ENCODE results near the gene GARIN5B.
"Not testable (repeated sequence)": the region's sequence is repeated elsewhere in the genome, so short reads cannot be mapped to it uniquely, and the experiment has no call there.

GARIN5B gene

DNA sequence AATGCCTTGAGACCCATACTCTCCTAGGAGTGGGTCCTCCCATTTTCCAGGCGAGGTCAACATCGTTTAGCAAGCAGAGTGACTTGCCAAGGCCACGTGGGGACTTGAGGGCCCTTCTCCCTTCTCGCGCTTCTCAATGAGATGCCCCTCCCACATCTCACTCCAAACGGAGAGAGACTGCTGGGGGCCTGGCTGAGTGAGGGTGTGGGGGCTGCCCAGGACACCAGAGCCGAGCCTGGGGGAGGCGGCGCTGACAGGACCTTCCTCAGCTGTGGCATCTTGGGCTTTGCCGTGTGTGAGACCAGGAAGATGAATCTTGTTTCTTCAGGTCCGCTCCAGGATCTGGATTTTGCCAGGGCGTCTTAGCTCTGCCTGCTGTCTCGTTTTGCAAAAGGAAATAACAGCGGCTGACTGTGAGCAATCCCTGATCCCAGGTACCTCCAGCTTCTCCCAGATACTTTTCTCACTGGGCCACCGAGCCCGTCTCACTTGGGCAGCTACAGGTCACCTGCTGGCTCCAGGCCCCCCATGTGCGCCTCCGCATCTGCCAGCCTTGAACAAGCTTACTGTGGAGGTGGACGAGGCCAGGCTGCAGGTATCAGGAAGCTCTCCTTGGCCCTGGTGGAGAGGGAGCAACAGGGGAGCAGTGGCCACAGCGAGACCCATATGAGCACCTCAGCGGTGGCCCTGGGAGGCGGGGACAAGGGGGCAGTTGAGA lies 14.6 kb downstream of the GARIN5B start:
- no peak for DNase-seq (ENCODE audit: low spot score)

GRCh38 chr19:55347442-55348009 lies 15.5 kb downstream of the GARIN5B start:
- DNase-seq (ENCODE audit: low spot score): no peak

DNA sequence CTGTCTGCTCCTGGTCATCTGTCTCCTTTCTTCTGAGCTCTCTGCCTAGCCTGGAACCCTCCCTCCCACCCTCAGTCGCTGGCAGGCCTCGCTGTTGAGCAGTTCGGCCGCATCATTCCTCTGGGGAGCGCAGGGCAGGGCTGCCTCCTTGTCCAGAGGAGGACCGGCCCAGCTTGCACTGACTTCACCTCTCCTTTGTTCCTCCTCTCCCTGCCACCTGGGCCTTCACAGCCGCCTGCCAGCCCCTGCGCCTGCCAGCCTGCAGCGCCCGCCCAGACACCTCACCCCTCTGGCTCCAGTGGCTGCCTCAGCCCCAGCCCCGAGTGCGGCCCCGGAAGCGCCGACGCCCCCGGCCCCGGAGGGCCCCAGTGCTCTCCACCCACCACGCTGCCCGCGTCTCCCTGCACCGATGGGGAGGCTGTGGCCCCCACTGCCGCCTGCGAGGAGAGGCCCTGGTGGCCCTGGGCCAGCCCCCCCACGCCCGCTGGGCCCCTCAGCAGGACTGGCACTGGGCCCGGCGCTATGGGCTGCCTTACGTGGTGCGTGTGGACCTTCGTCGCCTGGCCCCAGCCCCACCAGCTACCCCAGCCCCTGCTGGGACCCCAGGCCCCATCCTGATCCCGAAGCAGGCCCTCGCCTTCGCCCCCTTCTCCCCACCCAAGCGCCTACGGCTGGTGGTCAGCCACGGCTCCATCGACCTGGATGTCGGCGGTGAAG lies 16.2 kb downstream of the GARIN5B start:
- DNase-seq (ENCODE audit: low spot score): no peak

GRCh38 chr19:55345818-55346724 lies 17.0 kb downstream of the GARIN5B start:
- no peak for DNase-seq (ENCODE audit: low spot score)

DNA sequence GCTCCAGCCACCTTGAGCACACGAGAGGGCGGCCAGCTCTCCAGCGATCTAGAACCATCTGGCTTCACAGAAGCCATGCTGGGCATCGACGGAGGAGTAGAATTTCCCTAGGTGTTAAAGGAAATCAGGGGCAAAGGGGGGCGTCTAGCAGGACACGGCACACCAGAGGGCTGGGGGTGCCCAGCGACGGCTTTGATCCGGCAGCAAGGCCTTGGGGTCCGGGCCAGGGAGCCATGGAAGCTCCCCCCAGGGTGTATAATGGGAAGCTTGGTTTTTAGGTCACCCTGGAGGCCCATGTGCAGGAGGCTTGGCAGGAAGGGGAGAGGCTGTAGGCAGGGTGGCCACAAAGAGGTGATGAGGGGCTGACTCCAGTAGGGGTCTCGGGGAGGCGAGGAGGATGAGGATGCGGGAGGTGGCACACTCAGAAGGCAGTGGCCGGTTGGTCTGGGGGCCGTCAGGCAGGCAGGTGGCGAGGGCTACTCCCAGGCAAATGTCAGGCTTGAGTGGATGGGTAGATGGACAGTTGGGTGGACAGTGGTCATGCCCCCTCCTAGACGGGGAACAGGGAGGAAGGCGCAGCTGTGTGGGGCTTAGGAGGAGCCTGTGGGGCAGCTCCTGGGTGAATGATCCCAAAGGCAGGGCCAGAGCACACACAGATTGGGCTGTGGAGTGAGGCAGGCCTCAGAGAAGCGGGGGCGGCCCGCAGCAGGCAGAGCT lies 17.8 kb downstream of the GARIN5B start:
- DNase-seq (ENCODE audit: low spot score): no peak

GRCh38 chr19:55344444-55344843 lies 18.6 kb downstream of the GARIN5B start:
- no peak for DNase-seq (ENCODE audit: low spot score)

DNA sequence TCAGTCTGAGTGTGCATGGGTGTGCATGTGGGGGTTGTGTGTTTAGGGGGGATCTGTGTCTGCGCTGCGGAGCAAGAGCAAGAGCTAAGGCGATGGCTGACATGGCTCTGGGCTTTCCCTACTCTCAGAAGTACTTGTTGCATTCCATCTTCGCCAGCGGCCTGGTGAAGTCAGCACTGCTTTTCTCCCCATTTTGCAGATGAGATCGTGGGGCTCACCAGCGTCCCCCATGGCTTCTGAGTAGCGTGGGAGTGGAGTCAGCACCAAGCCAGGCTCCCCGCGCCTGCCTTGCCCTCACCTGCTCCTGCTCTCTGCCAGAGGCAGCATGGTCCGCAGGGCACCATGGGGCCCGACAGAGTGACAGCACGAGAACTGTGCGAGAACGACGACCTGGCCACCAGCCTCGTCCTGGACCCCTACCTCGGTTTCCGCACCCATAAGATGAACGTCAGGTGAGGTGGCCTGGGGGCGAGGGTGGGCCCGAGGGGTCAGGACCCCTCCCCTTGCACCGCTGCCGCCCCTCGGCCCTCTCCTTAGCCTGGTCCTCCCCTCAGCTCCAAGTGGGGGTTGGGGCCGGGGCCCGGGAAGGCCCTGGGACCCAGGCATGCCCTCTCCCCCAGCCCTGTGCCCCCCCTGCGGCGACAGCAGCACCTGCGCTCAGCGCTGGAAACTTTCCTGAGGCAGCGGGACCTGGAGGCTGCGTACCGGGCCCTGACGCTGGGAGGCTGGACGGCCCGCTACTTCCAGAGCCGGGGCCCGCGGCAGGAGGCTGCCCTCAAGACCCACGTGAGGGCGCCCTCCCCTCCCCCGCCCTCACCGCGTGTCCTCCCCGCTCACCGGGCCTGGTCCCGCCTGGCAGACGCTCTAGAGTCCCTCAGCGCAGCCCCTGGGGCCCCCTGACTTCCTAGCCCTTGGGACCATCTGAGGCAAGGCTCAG lies 21.2 kb downstream of the GARIN5B start:
- DNase-seq (ENCODE audit: low spot score): no peak

- no peak for DNase-seq (ENCODE audit: low spot score)
Measured at GRCh38 chr19:55341171-55341588, 21.9 kb downstream of the GARIN5B start.

GRCh38 chr19:55340784-55341147 lies 22.3 kb downstream of the GARIN5B start:
- no peak for DNase-seq (ENCODE audit: low spot score)

DNA sequence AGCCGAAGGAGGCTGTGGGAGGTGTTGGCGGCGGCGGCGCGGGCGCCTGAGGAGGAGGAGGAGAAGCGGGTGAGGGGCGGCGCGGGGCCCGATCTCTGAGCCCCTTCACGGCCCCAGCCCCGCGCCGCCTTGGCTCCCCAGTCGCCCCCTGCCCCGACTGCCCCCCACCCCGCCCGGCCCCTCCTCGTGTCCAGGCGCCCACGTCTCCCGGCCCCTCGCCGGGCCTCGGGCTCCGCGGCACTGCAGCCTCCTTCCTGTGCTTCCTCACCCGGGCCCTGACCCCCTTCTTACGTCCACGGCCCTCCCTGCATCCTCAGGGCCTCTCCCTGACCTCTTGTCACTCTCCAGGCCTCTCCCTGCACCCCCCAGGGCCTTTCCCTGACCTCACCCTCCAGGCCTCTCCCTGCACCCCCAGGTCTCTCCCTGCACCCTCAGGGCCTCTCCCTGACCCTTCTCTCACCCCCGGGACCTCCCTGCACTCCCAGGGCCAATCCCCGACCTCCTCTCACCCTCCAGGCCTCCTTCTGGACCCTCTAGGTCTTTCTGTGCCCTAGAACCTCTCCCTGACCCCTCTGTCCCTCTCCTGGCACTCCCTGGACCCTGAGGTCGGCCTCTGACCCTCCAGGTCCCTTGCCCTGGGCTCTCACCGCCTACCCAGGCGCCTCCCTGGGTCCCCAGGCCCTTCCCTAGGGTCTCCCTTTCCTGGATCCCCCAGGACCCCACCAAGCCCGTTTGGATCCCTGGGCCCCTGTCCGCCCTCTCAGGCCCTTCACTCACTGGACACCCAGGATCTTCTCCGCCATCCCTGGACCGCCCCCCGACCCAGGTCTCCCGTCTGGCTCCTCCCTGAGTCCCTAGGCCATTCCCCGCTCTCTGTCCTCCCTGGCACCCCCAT lies 22.9 kb downstream of the GARIN5B start:
- DNase-seq (ENCODE audit: low spot score): no peak

GRCh38 chr19:55339105-55339888 lies 23.8 kb downstream of the GARIN5B start, which contains the start of gene KMT5C:
TSS of gene KMT5C (plus strand) at chr19:55339876. CDS start at chr19:55341937, 2,061 bp downstream.
- DNase-seq (ENCODE audit: low spot score): peak; percentile 100

GRCh38 chr19:55336101-55336500 lies 27.0 kb downstream of the GARIN5B start:
- DNase-seq (ENCODE audit: low spot score): no peak

DNA sequence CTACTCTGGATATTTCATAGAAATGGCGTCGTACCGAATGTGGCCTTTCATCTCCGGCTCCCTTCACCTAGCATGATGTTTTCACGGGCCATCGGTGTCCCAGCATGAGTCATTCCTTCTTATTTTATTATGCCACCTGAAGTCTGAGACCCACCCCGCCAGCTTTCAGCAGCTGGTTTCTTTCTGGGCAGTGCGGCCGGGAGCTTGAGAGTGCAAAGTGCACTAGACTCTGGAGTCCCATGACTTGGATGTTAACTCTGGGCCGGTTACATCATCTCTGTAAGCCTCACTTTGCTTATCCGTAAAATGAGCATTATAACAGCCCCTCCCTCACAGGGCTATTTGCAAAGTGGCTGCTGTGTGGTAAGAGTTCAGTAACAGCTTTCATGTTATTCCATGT lies 29.2 kb downstream of the GARIN5B start:
- no peak for DNase-seq (ENCODE audit: low spot score)

DNA sequence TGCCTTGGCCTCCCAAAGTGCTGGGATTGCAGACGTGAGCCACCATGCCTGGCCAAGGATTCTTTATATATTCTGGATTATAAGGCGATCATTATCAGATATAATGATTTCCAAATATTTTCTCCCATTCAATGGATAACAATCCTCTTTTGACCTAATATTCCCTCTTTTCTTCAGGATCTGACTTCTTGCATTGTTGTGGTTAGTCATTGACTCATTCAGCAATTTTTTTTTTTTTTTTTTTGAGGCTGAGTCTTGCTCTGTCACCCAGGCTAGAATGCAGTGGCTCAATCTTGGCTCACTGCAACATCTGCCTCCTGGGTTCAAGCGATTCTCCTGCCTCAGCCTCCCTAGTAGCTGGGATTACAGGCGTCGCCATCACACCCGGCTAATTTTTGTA lies 33.3 kb downstream of the GARIN5B start:
- not testable (repeated sequence) for DNase-seq (ENCODE audit: low spot score)

DNA sequence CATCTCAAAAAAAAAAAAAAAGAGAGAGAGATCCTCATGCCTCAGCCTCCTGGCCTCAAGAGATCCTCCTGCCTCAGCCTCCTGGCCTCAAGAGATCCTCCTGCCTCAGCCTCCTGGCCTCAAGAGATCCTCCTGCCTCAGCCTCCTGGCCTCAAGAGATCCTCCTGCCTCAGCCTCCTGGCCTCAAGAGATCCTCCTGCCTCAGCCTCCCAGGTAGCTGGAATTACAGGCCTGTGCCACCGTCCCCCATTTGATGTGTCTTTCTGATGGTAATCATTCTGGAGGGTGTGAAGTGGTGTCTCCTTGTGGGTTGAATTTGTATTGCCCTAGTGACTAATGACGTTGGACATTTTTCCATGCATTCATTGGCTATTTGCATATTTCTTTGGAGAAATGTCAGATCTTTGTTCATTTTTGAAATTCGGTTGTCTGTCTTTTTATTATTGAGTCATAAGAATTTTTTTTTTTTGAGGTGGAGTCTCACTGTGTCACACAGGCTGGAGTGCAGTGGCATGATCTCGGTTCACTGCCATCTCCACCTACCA lies 34.2 kb downstream of the GARIN5B start:
- DNase-seq (ENCODE audit: low spot score): not testable (repeated sequence)

DNA sequence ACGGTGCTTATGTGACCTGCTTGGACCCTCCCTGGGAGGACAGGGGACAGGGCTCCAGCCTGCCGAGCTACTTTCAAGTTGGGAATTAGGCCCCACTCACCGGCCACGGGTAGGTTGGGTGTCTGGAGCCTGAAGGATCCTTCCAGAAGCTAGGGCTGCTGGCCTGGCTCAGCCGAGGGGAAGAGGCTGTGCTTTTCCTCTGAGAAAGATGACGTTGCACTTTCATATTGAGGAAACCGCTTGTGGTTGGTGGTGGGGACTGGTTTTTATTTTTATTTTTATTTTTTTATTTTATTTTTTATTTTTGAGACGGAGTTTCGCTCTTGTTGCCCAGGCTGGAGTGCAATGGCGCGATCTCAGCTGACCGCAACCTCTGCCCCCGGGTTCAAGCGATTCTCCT lies 37.9 kb downstream of the GARIN5B start, which contains the start of gene TMEM150B:
TSS of gene TMEM150B (minus strand) at position 170 of the 400 bp plus-strand sequence. CDS start 4,305 bp downstream, outside the sequence.
- DNase-seq (ENCODE audit: low spot score): no peak

DNA sequence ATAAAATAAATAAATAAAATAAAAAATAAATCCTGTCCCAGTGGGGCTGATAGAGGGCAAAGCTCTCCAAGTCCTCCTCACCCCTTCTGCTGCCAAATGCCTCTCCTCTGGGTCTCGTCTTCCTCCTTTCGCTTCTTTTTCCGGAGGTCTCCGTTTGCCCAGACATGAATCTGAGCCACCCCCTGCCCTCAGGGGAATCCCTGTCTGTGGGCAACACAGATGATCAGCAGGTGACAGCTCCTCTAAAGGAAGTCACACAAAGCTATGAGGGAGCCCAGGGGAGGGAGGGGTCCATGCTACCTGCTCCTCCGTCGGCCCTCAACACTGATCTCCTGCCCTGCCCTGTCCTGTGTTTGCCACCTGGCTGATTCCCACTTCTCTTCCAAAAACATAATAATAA lies 38.4 kb downstream of the GARIN5B start:
- DNase-seq (ENCODE audit: low spot score): no peak

Measured in kidney capillary endothelial cell (primary cell).